ENCODE results near the gene TMEM43.

GRCh38 chr3:14137445-14137844, 12.6 kb downstream of the TMEM43 start:
- TF ChIP-seq ZNF777 (tag by site-specific recombination; IDR thresholded peaks at IDR 0.05; ENCODE audit: borderline replicate concordance): no peak
- TF ChIP-seq ZNF639 (tag by site-specific recombination; IDR thresholded peaks at IDR 0.05): no peak
- no peak for TF ChIP-seq ZNF580 (tag by site-specific recombination; IDR thresholded peaks at IDR 0.05)
- TF ChIP-seq KLF10 (tag by site-specific recombination; IDR thresholded peaks at IDR 0.05): no peak
- TF ChIP-seq, protein P1, sequence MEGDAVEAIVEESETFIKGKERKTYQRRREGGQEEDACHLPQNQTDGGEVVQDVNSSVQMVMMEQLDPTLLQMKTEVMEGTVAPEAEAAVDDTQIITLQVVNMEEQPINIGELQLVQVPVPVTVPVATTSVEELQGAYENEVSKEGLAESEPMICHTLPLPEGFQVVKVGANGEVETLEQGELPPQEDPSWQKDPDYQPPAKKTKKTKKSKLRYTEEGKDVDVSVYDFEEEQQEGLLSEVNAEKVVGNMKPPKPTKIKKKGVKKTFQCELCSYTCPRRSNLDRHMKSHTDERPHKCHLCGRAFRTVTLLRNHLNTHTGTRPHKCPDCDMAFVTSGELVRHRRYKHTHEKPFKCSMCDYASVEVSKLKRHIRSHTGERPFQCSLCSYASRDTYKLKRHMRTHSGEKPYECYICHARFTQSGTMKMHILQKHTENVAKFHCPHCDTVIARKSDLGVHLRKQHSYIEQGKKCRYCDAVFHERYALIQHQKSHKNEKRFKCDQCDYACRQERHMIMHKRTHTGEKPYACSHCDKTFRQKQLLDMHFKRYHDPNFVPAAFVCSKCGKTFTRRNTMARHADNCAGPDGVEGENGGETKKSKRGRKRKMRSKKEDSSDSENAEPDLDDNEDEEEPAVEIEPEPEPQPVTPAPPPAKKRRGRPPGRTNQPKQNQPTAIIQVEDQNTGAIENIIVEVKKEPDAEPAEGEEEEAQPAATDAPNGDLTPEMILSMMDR (tag by site-specific recombination; IDR thresholded peaks at IDR 0.05): no peak
- TF ChIP-seq, protein P2, sequence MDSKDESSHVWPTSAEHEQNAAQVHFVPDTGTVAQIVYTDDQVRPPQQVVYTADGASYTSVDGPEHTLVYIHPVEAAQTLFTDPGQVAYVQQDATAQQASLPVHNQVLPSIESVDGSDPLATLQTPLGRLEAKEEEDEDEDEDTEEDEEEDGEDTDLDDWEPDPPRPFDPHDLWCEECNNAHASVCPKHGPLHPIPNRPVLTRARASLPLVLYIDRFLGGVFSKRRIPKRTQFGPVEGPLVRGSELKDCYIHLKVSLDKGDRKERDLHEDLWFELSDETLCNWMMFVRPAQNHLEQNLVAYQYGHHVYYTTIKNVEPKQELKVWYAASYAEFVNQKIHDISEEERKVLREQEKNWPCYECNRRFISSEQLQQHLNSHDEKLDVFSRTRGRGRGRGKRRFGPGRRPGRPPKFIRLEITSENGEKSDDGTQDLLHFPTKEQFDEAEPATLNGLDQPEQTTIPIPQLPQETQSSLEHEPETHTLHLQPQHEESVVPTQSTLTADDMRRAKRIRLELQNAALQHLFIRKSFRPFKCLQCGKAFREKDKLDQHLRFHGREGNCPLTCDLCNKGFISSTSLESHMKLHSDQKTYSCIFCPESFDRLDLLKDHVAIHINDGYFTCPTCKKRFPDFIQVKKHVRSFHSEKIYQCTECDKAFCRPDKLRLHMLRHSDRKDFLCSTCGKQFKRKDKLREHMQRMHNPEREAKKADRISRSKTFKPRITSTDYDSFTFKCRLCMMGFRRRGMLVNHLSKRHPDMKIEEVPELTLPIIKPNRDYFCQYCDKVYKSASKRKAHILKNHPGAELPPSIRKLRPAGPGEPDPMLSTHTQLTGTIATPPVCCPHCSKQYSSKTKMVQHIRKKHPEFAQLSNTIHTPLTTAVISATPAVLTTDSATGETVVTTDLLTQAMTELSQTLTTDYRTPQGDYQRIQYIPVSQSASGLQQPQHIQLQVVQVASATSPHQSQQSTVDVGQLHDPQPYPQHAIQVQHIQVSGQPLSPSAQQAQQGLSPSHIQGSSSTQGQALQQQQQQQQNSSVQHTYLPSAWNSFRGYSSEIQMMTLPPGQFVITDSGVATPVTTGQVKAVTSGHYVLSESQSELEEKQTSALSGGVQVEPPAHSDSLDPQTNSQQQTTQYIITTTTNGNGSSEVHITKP (tag by site-specific recombination; IDR thresholded peaks at IDR 0.05): no peak
- TF ChIP-seq, protein P3, sequence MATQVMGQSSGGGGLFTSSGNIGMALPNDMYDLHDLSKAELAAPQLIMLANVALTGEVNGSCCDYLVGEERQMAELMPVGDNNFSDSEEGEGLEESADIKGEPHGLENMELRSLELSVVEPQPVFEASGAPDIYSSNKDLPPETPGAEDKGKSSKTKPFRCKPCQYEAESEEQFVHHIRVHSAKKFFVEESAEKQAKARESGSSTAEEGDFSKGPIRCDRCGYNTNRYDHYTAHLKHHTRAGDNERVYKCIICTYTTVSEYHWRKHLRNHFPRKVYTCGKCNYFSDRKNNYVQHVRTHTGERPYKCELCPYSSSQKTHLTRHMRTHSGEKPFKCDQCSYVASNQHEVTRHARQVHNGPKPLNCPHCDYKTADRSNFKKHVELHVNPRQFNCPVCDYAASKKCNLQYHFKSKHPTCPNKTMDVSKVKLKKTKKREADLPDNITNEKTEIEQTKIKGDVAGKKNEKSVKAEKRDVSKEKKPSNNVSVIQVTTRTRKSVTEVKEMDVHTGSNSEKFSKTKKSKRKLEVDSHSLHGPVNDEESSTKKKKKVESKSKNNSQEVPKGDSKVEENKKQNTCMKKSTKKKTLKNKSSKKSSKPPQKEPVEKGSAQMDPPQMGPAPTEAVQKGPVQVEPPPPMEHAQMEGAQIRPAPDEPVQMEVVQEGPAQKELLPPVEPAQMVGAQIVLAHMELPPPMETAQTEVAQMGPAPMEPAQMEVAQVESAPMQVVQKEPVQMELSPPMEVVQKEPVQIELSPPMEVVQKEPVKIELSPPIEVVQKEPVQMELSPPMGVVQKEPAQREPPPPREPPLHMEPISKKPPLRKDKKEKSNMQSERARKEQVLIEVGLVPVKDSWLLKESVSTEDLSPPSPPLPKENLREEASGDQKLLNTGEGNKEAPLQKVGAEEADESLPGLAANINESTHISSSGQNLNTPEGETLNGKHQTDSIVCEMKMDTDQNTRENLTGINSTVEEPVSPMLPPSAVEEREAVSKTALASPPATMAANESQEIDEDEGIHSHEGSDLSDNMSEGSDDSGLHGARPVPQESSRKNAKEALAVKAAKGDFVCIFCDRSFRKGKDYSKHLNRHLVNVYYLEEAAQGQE (tag by site-specific recombination; IDR thresholded peaks at IDR 0.05): no peak
- no peak for TF ChIP-seq RBAK (tag by site-specific recombination; IDR thresholded peaks at IDR 0.05)
